HepG2 (cell line): ENCODE results near the gene ELOVL6. TPM values are rescaled to one million over a fixed set of nuclear protein-coding genes. Genes with fewer than 3 reads are reported as not detected.

Source experiments
- ATAC-seq: fragments of 200-7000 bp; cut with Tn5 transposase; 3 replicates; pipeline ENCODE4 v1.9.1; 2020; ENCODE audit warnings: mild to moderate bottlenecking, moderate library complexity
- BruUV-seq: library from RNA; stranded (reverse); fragments of 400-500 nt; replicated peaks from 2 replicates; lab custom pipeline; 2021; lab: Mats Ljungman, UMichigan
- CTCF ChIA-PET: fragments of 300-600 bp; formaldehyde crosslinking; extraction: SDS; loops from one replicate; lab custom pipeline; 2021; ENCODE audit warnings: low total read pairs, inconsistent platforms, low intra/inter-chr PET ratio; lab: Yijun Ruan, JAX
- POLR2A ChIA-PET: fragments of 350-600 bp; sonication (Branson Sonifier 250); formaldehyde crosslinking; loops from one replicate; lab custom pipeline; 2020; ENCODE audit warnings: antibody characterized with exemption, inconsistent platforms; lab: Yijun Ruan, JAX
- DNase-seq: peaks from one replicate; pipeline ENCODE4 v3.0.0-alpha.2; 2015; ENCODE audit warnings: low spot score
- FAIRE-seq: peaks from 3 replicates; lab custom pipeline; 2011; peaks lifted over from hg19 to GRCh38; lab: Jason Lieb, UNC
- H2AFZ ChIP-seq: one replicate; pipeline ENCODE4 v1.6.1; 2011; ENCODE audit warnings: low read length, inconsistent platforms
- H3K27ac ChIP-seq: fragments of 300-600 bp; 3 replicates; pipeline ENCODE4 v1.8.0; 2011; ENCODE audit warnings: mixed run types, mild to moderate bottlenecking, mixed read lengths, low read length, inconsistent platforms; ENCODE audit not compliant: insufficient read depth; ENCODE audit errors: extremely low read length
- H3K27me3 ChIP-seq, 2 experiments: fragments of 200-600 bp in 1 of 2; 2 replicates in 1 of 2; 3 replicates in 1 of 2; pipeline versions ENCODE4 v1.6.0 to v1.8.0; 2011; ENCODE audit warnings: low read length in 2 of 2, mild to moderate bottlenecking in 2 of 2, moderate library complexity in 2 of 2, inconsistent platforms in 1 of 2; ENCODE audit not compliant: insufficient read depth in 2 of 2, control insufficient read depth in 1 of 2
- H3K36me3 ChIP-seq, 2 experiments: fragments of 200-600 bp in 1 of 2; replicated peaks in 1 of 2; 2 replicates in 1 of 2; 3 replicates in 1 of 2; pipeline versions ENCODE4 v1.5.1 to v1.8.0; 2011; ENCODE audit warnings: low read length in 2 of 2, inconsistent platforms in 1 of 2; ENCODE audit not compliant: insufficient read depth in 2 of 2, control insufficient read depth in 1 of 2
- H3K4me1 ChIP-seq: 2 replicates; pipeline ENCODE4 v1.5.1; 2012; ENCODE audit warnings: low read length, inconsistent platforms; ENCODE audit not compliant: insufficient read depth
- H3K4me2 ChIP-seq: 2 replicates; pipeline ENCODE4 v1.6.0; 2011; ENCODE audit warnings: low read depth, low read length, inconsistent platforms
- H3K4me3 ChIP-seq, 3 experiments: fragments of 200-600 bp in 1 of 3; sonication (generic), shearing (Covaris generic) in 1 of 3; replicated peaks in 1 of 3; 2 replicates each; pipeline ENCODE4 v1.5.1; 2011 to 2016; ENCODE audit warnings: low read length in 3 of 3, inconsistent platforms in 2 of 3, low read depth in 2 of 3, mild to moderate bottlenecking in 2 of 3, control low read depth in 1 of 3, mixed read lengths in 1 of 3; ENCODE audit not compliant: insufficient read depth in 1 of 3
- H3K79me2 ChIP-seq: one replicate; pipeline ENCODE4 v1.6.1; 2011; ENCODE audit warnings: low read length, inconsistent platforms; ENCODE audit not compliant: insufficient read depth
- H3K9ac ChIP-seq: 2 replicates; pipeline ENCODE4 v1.6.0; 2011; ENCODE audit warnings: mild to moderate bottlenecking, low read depth, low read length, inconsistent platforms; ENCODE audit not compliant: insufficient read depth
- H3K9me3 ChIP-seq: 2 replicates; pipeline ENCODE4 v1.5.1; 2012; ENCODE audit warnings: mild to moderate bottlenecking, low read length
- H4K20me1 ChIP-seq: 2 replicates; pipeline ENCODE4 v1.6.0; 2011; ENCODE audit warnings: inconsistent platforms, mild to moderate bottlenecking, low read length, moderate library complexity; ENCODE audit not compliant: insufficient read depth
- ARNT ChIP-seq: fragments of 450-650 bp; IDR thresholded peaks from 2 replicates; pipeline ENCODE4 v1.6.1; 2017
- ERF ChIP-seq: IDR thresholded peaks from 2 replicates; pipeline ENCODE4 v1.6.1; 2018; ENCODE audit warnings: missing biosample characterization, missing genetic modification reagents
- IRF2 ChIP-seq: IDR thresholded peaks from 2 replicates; pipeline ENCODE4 v1.6.1; 2018; ENCODE audit warnings: missing genetic modification reagents, missing compliant biosample characterization
- MYNN ChIP-seq: sonication (generic); formaldehyde crosslinking; IDR thresholded peaks from 2 replicates; pipeline ENCODE4 v1.4.0; 2020; ENCODE audit warnings: mild to moderate bottlenecking, low read depth, missing genetic modification reagents
- PITX1 ChIP-seq: sonication (generic); formaldehyde crosslinking; IDR thresholded peaks from 2 replicates; pipeline ENCODE4 v1.5.1; 2020; ENCODE audit warnings: mild to moderate bottlenecking, missing genetic modification reagents
- SP1 ChIP-seq, 2 experiments: fragments of 450-650 bp in 1 of 2; sonication (generic) in 1 of 2; formaldehyde crosslinking in 1 of 2; IDR thresholded peaks; 2 replicates each; pipeline versions ENCODE4 v1.4.0 to v1.6.1; 2016 to 2020; ENCODE audit warnings: missing genetic modification reagents in 1 of 2
- TAF15 ChIP-seq: fragments of 200-400 bp; formaldehyde crosslinking; IDR thresholded peaks from one replicate; pipeline ENCODE4 v1.6.1; 2018; ENCODE audit warnings: mild to moderate bottlenecking, low read depth, low read length; ENCODE audit not compliant: poor library complexity, severe bottlenecking
- ZBTB8A ChIP-seq: sonication (generic); formaldehyde crosslinking; IDR thresholded peaks from 2 replicates; pipeline ENCODE4 v1.4.0; 2020; ENCODE audit warnings: mild to moderate bottlenecking, low read depth, missing genetic modification reagents, borderline replicate concordance
- ZNF510 ChIP-seq: sonication (generic); formaldehyde crosslinking; IDR thresholded peaks from 2 replicates; pipeline ENCODE4 v1.4.0; 2020; ENCODE audit warnings: low read depth, mild to moderate bottlenecking, missing genetic modification reagents
- WGBS: methylation state at CpG from one replicate; pipeline ENCODE4 v1.1.6; 2017; ENCODE audit warnings: low lambda C conversion rate; 5-methylcytosine and 5-hydroxymethylcytosine counted together
- in situ Hi-C: cut with HindIII; loops from 2 replicates; pipeline ENCODE4 v1.10.0; 2017; ENCODE audit warnings: low pct_unique_long_range_greater_than_20kb; ENCODE audit not compliant: extremely low pct_ligation_motif_present
- intact Hi-C: fragments of 100-400 bp; cut with micrococcal nuclease; formaldehyde crosslinking; loops from one replicate; pipeline ENCODE4 v1.10.0; 2022; ENCODE audit not compliant: unreplicated experiment
- polyA plus RNA-seq, 8 experiments: library from polyadenylated mRNA; depleted of rRNA in 3 of 8; stranded (reverse) in 7 of 8; unstranded in 1 of 8; fragments of >200 nt; fragmentation: Illumina TruSeq in 4 of 8; extraction: Trizol in 4 of 8; gene quantifications; 2 replicates each; pipeline versions ENCODE4 v1.2.1 to v1.2.3, GENCODE V29; 2011 to 2016; ENCODE audit warnings: low read depth in 4 of 8, missing spikeins in 1 of 8, mixed read lengths in 1 of 8; ENCODE audit not compliant: insufficient read depth in 1 of 8
- total RNA-seq, 5 experiments: library from RNA; depleted of rRNA; stranded (reverse); fragments of >200 nt; fragmentation: Illumina TruSeq; extraction: Trizol; gene quantifications; 2 replicates each; pipeline ENCODE4 v1.2.3, GENCODE V29; 2016; ENCODE audit warnings: low read depth in 1 of 5
- TF ChIP-seq, protein P1 (sequence below): sonication (generic); formaldehyde crosslinking; IDR thresholded peaks from 2 replicates; pipeline ENCODE4 v1.8.0; 2022; ENCODE audit warnings: missing genetic modification reagents, low read depth, mild to moderate bottlenecking, borderline replicate concordance
- TF ChIP-seq, protein P2 (sequence below): IDR thresholded peaks from 2 replicates; pipeline ENCODE4 v1.6.1; 2016; ENCODE audit warnings: control low read depth
- TF ChIP-seq, protein P3 (sequence below): IDR thresholded peaks from 2 replicates; pipeline ENCODE4 v1.6.1; 2016; ENCODE audit warnings: missing biosample characterization, missing genetic modification reagents, low read depth
- TF ChIP-seq, protein P4 (sequence below): sonication (generic); formaldehyde crosslinking; IDR thresholded peaks from 2 replicates; pipeline ENCODE4 v1.9.0; 2021; ENCODE audit warnings: missing genetic modification reagents, mild to moderate bottlenecking, borderline replicate concordance

Gene ELOVL6
- total and polyA plus RNA-seq, 2 of the 13 experiments (the other 11 are each of a cell fraction or from before 2014, with no cell fraction given) = 14.1 to 23.2 TPM

DNA sequence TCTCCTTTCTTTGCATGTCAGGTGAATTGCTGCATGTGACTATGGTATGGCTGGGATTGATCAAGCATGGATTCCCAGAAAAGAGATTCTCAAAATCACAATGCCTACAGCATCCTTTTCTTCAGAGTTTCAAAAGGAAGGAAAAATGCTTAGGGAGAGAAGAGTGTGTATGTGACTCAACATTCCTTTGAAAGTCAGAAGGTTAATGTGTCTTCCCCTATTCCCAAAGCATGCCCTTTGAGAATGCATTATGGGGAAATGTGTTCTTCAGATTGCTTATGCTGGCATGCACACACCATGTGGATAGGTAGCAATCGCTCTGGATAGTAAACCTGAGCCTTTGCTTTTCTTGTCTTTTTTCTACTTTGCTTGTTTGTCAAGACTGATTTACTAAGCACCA is 78.5 kb downstream of the ELOVL6 start:
- ChIA-PET POLR2A (no interaction called here), CTCF (no interaction called here)
- Histone ChIP-seq H3K36me3 (peaks cover 0 to 5% of the 10 kb centered on the region in 2 experiments; a peak in 2 of 5 replicates), H3K4me2 (no peak overlapping the region), H3K4me1 (no peaks in the 10 kb centered on the region), H3K27me3 (no peaks in the 10 kb centered on the region), H3K27ac (no peak overlapping the region), H4K20me1 (no peaks in the 10 kb centered on the region; the same call in 1 of the 2 replicates), H3K4me3 (no peak overlapping the region), H3K9ac (no peak overlapping the region), H2AFZ (no peak overlapping the region), H3K79me2 (no peaks in the 10 kb centered on the region), H3K9me3 (no peaks in the 10 kb centered on the region)
- no TSS peak for BruUV-seq
- no peak for ATAC-seq
- intact Hi-C loops = no loop called here
- FAIRE-seq = no peak
- TF ChIP-seq, protein P1, sequence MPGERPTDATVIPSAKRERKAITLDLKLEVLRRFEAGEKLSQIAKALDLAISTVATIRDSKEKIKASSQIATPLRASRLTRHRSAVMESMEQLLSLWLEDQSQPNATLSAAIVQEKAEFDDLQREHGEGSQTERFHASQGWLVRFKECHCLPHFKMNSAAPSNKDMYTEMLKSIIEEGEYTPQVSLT = no peak
- in situ Hi-C loops = no loop called here
- WGBS = 100% methylated on average over 1 of the region's 1 CpG
- no peak for DNase-seq

DNA sequence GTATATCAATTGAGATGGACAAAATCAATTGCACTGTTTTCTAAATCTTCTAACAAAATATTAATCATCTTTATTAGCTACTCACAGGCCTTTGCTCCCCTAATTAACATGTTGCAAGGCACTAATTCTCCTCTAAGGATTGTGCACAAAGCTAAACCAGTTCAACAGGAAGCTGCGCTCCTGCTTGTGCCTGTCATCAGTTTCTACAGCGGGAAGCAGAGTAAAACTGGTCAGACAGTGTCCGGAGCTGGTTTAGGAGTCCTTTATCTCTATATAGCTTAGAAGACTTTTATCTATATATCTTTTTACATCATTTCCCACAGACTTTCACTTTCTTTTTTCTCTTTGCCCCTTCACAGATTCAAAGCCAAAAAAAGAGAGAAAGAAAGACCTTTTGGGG is 79.1 kb downstream of the ELOVL6 start:
- DNase-seq (no peak), ATAC-seq (no peak), FAIRE-seq (no peak)
- H3K79me2 ChIP-seq = no peaks in the 10 kb centered on the region
- intact Hi-C loops = no loop called here
- peaks cover 0 to 5% of the 10 kb centered on the region in 2 experiments; a peak in 2 of 5 replicates for H3K36me3 ChIP-seq
- no peak overlapping the region for H3K9ac ChIP-seq
- 99% methylated on average over 3 of the region's 3 CpGs for WGBS
- in situ Hi-C loops = no loop called here
- no peak overlapping the region for H3K4me3 ChIP-seq
- H3K4me1 ChIP-seq = no peaks in the 10 kb centered on the region
- H4K20me1 ChIP-seq = no peaks in the 10 kb centered on the region; the same call in 1 of the 2 replicates
- POLR2A ChIA-PET = no interaction called here
- H3K27ac ChIP-seq = no peak overlapping the region
- H3K9me3 ChIP-seq = no peaks in the 10 kb centered on the region
- no peak overlapping the region for H2AFZ ChIP-seq
- no peaks in the 10 kb centered on the region for H3K27me3 ChIP-seq
- no TSS peak for BruUV-seq
- no peak overlapping the region for H3K4me2 ChIP-seq
- CTCF ChIA-PET = no interaction called here
- no peak for TF ChIP-seq ZNF510 (CRISPR knock-in tag)
- no peak for TF ChIP-seq PITX1 (CRISPR knock-in tag)
- TF ChIP-seq, protein P2, sequence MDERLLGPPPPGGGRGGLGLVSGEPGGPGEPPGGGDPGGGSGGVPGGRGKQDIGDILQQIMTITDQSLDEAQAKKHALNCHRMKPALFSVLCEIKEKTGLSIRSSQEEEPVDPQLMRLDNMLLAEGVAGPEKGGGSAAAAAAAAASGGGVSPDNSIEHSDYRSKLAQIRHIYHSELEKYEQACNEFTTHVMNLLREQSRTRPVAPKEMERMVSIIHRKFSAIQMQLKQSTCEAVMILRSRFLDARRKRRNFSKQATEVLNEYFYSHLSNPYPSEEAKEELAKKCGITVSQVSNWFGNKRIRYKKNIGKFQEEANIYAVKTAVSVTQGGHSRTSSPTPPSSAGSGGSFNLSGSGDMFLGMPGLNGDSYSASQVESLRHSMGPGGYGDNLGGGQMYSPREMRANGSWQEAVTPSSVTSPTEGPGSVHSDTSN (CRISPR knock-in tag) = no peak
- no peak for TF ChIP-seq TAF15
- no peak for TF ChIP-seq ZBTB8A (CRISPR knock-in tag)
- no peak for TF ChIP-seq ARNT
- TF ChIP-seq, protein P3, sequence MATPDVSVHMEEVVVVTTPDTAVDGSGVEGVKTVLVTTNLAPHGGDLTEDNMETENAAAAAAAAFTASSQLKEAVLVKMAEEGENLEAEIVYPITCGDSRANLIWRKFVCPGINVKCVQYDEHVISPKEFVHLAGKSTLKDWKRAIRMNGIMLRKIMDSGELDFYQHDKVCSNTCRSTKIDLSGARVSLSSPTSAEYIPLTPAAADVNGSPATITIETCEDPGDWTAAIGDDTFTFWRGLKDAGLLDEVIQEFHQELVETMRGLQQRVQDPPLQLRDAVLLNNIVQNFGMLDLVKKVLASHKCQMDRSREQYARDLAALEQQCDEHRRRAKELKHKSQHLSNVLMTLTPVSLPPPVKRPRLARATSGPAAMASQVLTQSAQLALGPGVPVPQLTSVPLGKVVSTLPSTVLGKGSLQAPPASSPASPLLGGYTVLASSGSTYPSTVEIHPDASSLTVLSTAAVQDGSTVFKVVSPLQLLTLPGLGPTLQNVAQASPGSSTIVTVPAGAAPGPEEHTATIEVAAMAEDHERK (CRISPR knock-in tag) = no peak
- TF ChIP-seq, protein P4, sequence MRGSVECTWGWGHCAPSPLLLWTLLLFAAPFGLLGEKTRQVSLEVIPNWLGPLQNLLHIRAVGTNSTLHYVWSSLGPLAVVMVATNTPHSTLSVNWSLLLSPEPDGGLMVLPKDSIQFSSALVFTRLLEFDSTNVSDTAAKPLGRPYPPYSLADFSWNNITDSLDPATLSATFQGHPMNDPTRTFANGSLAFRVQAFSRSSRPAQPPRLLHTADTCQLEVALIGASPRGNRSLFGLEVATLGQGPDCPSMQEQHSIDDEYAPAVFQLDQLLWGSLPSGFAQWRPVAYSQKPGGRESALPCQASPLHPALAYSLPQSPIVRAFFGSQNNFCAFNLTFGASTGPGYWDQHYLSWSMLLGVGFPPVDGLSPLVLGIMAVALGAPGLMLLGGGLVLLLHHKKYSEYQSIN (CRISPR knock-in tag) = no peak
- TF ChIP-seq ERF = no peak
- no peak for TF ChIP-seq MYNN
- no peak for TF ChIP-seq IRF2 (CRISPR knock-in tag)
- no peak for TF ChIP-seq SP1 (IDR thresholded peaks at IDR 0.05)
- no peak for TF ChIP-seq SP1 (CRISPR knock-in tag; IDR thresholded peaks at IDR 0.05)
